H9 (cell line): Measurements from ENCODE around the gene TSPAN13. TPM values are rescaled to one million over a fixed set of nuclear protein-coding genes. Genes with fewer than 3 reads are reported as not detected.

Experiments used
- DNase-seq: peaks from one replicate; pipeline ENCODE4 v3.0.0-alpha.2; 2017
- H2AFZ ChIP-seq: one replicate; pipeline ENCODE4 v1.6.1; 2013; ENCODE audit warnings: mild to moderate bottlenecking, low read length, control low read depth, moderate library complexity
- H2AK5ac ChIP-seq: 2 replicates; pipeline ENCODE4 v1.6.1; 2013; ENCODE audit warnings: low read length, control low read depth, mixed read lengths; ENCODE audit not compliant: insufficient read length
- H2BK120ac ChIP-seq: one replicate; pipeline ENCODE4 v1.6.1; 2013; ENCODE audit warnings: low read depth, mild to moderate bottlenecking, low read length, control low read depth, inconsistent platforms; ENCODE audit not compliant: poor library complexity, severe bottlenecking
- H2BK12ac ChIP-seq: 2 replicates; pipeline ENCODE4 v1.6.1; 2013; ENCODE audit warnings: low read length, control low read depth, mixed read lengths, low read depth; ENCODE audit not compliant: insufficient read length
- H2BK15ac ChIP-seq: 2 replicates; pipeline ENCODE4 v1.6.1; 2013; ENCODE audit warnings: low read depth, low read length, control low read depth
- H2BK20ac ChIP-seq: one replicate; pipeline ENCODE4 v1.6.1; 2013; ENCODE audit warnings: low read depth, mild to moderate bottlenecking, low read length, control low read depth, inconsistent platforms; ENCODE audit not compliant: poor library complexity, severe bottlenecking
- H2BK5ac ChIP-seq: 2 replicates; pipeline ENCODE4 v1.6.1; 2013; ENCODE audit warnings: low read length, control low read depth, mixed read lengths; ENCODE audit not compliant: insufficient read length
- H3K14ac ChIP-seq: 2 replicates; pipeline ENCODE4 v1.6.1; 2013; ENCODE audit warnings: low read length, control low read depth; ENCODE audit not compliant: insufficient read depth
- H3K18ac ChIP-seq: 2 replicates; pipeline ENCODE4 v1.6.1; 2013; ENCODE audit warnings: low read depth, mild to moderate bottlenecking, mixed read lengths, low read length, control low read depth; ENCODE audit not compliant: insufficient read length
- H3K23ac ChIP-seq: 2 replicates; pipeline ENCODE4 v1.6.1; 2013; ENCODE audit warnings: low read length, control low read depth, mixed read lengths, low read depth; ENCODE audit not compliant: insufficient read length
- H3K23me2 ChIP-seq: 2 replicates; pipeline ENCODE4 v1.6.1; 2013; ENCODE audit warnings: low read depth, mild to moderate bottlenecking, mixed read lengths, low read length, control low read depth; ENCODE audit not compliant: insufficient read length, poor library complexity, severe bottlenecking
- H3K27ac ChIP-seq: 2 replicates; pipeline ENCODE4 v1.5.1; 2013; ENCODE audit warnings: low read length, control low read depth, mixed read lengths, low read depth; ENCODE audit not compliant: insufficient read length
- H3K27me3 ChIP-seq: 2 replicates; pipeline ENCODE4 v1.6.1; 2013; ENCODE audit warnings: low read length, control low read depth, inconsistent platforms; ENCODE audit not compliant: insufficient read depth
- H3K4ac ChIP-seq: 2 replicates; pipeline ENCODE4 v1.6.1; 2013; ENCODE audit warnings: low read depth, mild to moderate bottlenecking, control low read depth, inconsistent platforms, low read length, moderate library complexity
- H3K4me1 ChIP-seq: 2 replicates; pipeline ENCODE4 v1.6.1; 2013; ENCODE audit warnings: low read length, control low read depth, inconsistent platforms; ENCODE audit not compliant: insufficient read depth
- H3K4me2 ChIP-seq: 2 replicates; pipeline ENCODE4 v1.6.1; 2013; ENCODE audit warnings: low read length, control low read depth, mixed read lengths; ENCODE audit not compliant: insufficient read length, insufficient read depth
- H3K56ac ChIP-seq: 2 replicates; pipeline ENCODE4 v1.6.1; 2013; ENCODE audit warnings: low read depth, mild to moderate bottlenecking, mixed read lengths, low read length, control low read depth; ENCODE audit not compliant: insufficient read length
- H3K79me1 ChIP-seq: 2 replicates; pipeline ENCODE4 v1.6.1; 2013; ENCODE audit warnings: low read depth, mild to moderate bottlenecking, moderate library complexity, low read length, control low read depth, inconsistent platforms; ENCODE audit not compliant: insufficient read depth, poor library complexity, severe bottlenecking
- H3K79me2 ChIP-seq: 2 replicates; pipeline ENCODE4 v1.6.1; 2013; ENCODE audit warnings: low read length, control low read depth, inconsistent platforms; ENCODE audit not compliant: insufficient read depth
- H3K9ac ChIP-seq: 2 replicates; pipeline ENCODE4 v1.6.1; 2013; ENCODE audit warnings: low read length, control low read depth, mixed read lengths; ENCODE audit not compliant: insufficient read length; ENCODE audit errors: extremely low read depth
- H3K9me3 ChIP-seq: one replicate; pipeline ENCODE4 v1.6.1; 2013; ENCODE audit warnings: low read depth, low read length, inconsistent platforms; ENCODE audit not compliant: control insufficient read depth
- H3T11ph ChIP-seq: one replicate; pipeline ENCODE4 v1.6.1; 2013; ENCODE audit warnings: mild to moderate bottlenecking, low read length, control low read depth, inconsistent platforms
- H4K20me1 ChIP-seq: one replicate; pipeline ENCODE4 v1.6.1; 2013; ENCODE audit not compliant: control insufficient read depth, insufficient read length, insufficient read depth
- H4K5ac ChIP-seq: 2 replicates; pipeline ENCODE4 v1.6.1; 2013; ENCODE audit warnings: low read depth, mild to moderate bottlenecking, mixed read lengths, low read length, control low read depth; ENCODE audit not compliant: insufficient read length
- H4K8ac ChIP-seq: replicated peaks from 2 replicates; pipeline ENCODE4 v1.6.1; 2013; ENCODE audit warnings: low read length, control low read depth, mixed read lengths, low read depth; ENCODE audit not compliant: insufficient read length
- H4K91ac ChIP-seq: 2 replicates; pipeline ENCODE4 v1.6.1; 2013; ENCODE audit warnings: low read depth, mild to moderate bottlenecking, moderate library complexity, mixed read lengths, low read length, control low read depth; ENCODE audit not compliant: insufficient read length
- H3K27ac Mint-ChIP-seq, 3 experiments: 2 replicates in 2 of 3; 3 replicates in 1 of 3; pipeline ENCODE4 v1.8.0; 2020 to 2021; ENCODE audit warnings: mixed read lengths in 3 of 3, mild to moderate bottlenecking in 1 of 3, moderate library complexity in 1 of 3
- H3K27me3 Mint-ChIP-seq: 2 replicates; pipeline ENCODE4 v1.8.0; 2021; ENCODE audit warnings: low read depth, mild to moderate bottlenecking, moderate library complexity, mixed read lengths
- H3K36me3 Mint-ChIP-seq, 3 experiments: 2 replicates in 2 of 3; 3 replicates in 1 of 3; pipeline ENCODE4 v1.8.0; 2020 to 2021; ENCODE audit warnings: low read depth in 3 of 3, mixed read lengths in 3 of 3; ENCODE audit not compliant: insufficient read depth in 1 of 3
- H3K4me1 Mint-ChIP-seq, 2 experiments: 2 replicates each; pipeline ENCODE4 v1.8.0; 2020; ENCODE audit warnings: mixed read lengths in 2 of 2
- H3K4me3 Mint-ChIP-seq, 2 experiments: 2 replicates in 1 of 2; 3 replicates in 1 of 2; pipeline ENCODE4 v1.8.0; 2020 to 2021; ENCODE audit warnings: mild to moderate bottlenecking in 2 of 2, mixed read lengths in 2 of 2, moderate library complexity in 1 of 2
- H3K9me3 Mint-ChIP-seq, 2 experiments: 2 replicates in 1 of 2; 3 replicates in 1 of 2; pipeline ENCODE4 v1.8.0; 2020; ENCODE audit warnings: mild to moderate bottlenecking in 2 of 2, mixed read lengths in 2 of 2, moderate library complexity in 1 of 2
- WGBS: extraction: QIAGEN DNeasy Blood & Tissue Kit; methylation state at CpG from one replicate; pipeline ENCODE4 v1.1.7; 2013; ENCODE audit warnings: missing lambda C conversion rate, low lambda C conversion rate, mixed read lengths; ENCODE audit not compliant: insufficient read length; ENCODE audit errors: extremely low coverage; 5-methylcytosine and 5-hydroxymethylcytosine counted together
- total RNA-seq: library from RNA; stranded (reverse); gene quantifications from 2 replicates; pipeline ENCODE4 v1.2.1, GENCODE V29; 2021
- TF ChIP-seq, protein P1 (sequence below): fragments of 200-600 bp; sonication (generic); conservative IDR thresholded peaks from 3 replicates; pipeline ENCODE4 v1.8.0; 2021; ENCODE audit warnings: antibody characterized with exemption, mild to moderate bottlenecking

Gene TSPAN13
- total RNA-seq, 1 experiment from 2014 or later: 18.7 TPM

DNA sequence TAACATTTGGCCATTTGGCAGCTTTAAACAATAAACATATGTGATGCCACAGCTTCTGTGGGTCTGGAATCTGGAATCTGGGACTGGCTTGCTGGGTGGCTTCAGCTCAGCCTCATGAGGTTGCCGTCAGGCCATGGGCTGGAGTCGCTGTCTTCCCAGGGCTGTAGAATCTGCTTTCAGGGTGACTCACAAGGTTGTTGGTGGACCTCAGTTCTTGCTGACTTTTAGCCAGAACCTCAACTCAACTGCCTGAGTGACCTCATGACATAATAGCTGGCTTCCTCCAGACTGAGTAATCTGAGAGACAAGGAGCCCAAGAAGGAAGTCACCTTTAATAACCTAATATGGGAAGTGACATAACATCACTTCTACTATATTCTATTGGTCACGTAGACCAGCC, 44.6 kb upstream of the TSPAN13 start:
- Histone ChIP-seq H3K27ac (no peak overlapping the region), H3K23ac (no peak overlapping the region), H2BK120ac (no peak overlapping the region), H4K20me1 (no peaks in the 10 kb centered on the region), H3K4me2 (no peak overlapping the region), H3K27me3 (no peaks in the 10 kb centered on the region), H2AK5ac (no peak overlapping the region), H3K23me2 (no peaks in the 10 kb centered on the region), H3K14ac (no peak overlapping the region), H2AFZ (no peak overlapping the region), H2BK12ac (no peak overlapping the region), H3K4me1 (no peaks in the 10 kb centered on the region; the same call in 1 of the 2 replicates), H3K4ac (no peak overlapping the region), H2BK5ac (no peak overlapping the region), H4K8ac (no peak overlapping the region), H4K5ac (no peak overlapping the region), H3K9me3 (no peaks in the 10 kb centered on the region), H4K91ac (no peak overlapping the region), H3K9ac (no peak overlapping the region), H2BK15ac (no peak overlapping the region), H2BK20ac (no peak overlapping the region), H3K79me2 (no peaks in the 10 kb centered on the region), H3T11ph (no peak overlapping the region), H3K79me1 (no peaks in the 10 kb centered on the region), H3K18ac (no peak overlapping the region), H3K56ac (no peak overlapping the region)
- no peaks in the 10 kb centered on the region for H3K27me3 Mint-ChIP-seq
- H3K4me3 Mint-ChIP-seq: no peak overlapping the region
- no CpG with 5 or more reads among the region's 3 CpGs for WGBS
- TF ChIP-seq, protein P1, sequence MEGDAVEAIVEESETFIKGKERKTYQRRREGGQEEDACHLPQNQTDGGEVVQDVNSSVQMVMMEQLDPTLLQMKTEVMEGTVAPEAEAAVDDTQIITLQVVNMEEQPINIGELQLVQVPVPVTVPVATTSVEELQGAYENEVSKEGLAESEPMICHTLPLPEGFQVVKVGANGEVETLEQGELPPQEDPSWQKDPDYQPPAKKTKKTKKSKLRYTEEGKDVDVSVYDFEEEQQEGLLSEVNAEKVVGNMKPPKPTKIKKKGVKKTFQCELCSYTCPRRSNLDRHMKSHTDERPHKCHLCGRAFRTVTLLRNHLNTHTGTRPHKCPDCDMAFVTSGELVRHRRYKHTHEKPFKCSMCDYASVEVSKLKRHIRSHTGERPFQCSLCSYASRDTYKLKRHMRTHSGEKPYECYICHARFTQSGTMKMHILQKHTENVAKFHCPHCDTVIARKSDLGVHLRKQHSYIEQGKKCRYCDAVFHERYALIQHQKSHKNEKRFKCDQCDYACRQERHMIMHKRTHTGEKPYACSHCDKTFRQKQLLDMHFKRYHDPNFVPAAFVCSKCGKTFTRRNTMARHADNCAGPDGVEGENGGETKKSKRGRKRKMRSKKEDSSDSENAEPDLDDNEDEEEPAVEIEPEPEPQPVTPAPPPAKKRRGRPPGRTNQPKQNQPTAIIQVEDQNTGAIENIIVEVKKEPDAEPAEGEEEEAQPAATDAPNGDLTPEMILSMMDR: no peak
- no peaks in the 10 kb centered on the region for H3K9me3 Mint-ChIP-seq
- H3K36me3 Mint-ChIP-seq: peaks cover 17 to 32% (median 22%) of the 10 kb centered on the region in 3 experiments
- H3K4me1 Mint-ChIP-seq: peaks cover 6 to 7% of the 10 kb centered on the region in 2 experiments; a peak in 3 of 4 replicates
- H3K27ac Mint-ChIP-seq: peak overlapping the region; percentile 58 to 80 (median 65); a peak in 2 of 7 replicates
- no peak for DNase-seq
